ENCODE results near the gene SUPT4H1.

SUPT4H1 gene

DNA sequence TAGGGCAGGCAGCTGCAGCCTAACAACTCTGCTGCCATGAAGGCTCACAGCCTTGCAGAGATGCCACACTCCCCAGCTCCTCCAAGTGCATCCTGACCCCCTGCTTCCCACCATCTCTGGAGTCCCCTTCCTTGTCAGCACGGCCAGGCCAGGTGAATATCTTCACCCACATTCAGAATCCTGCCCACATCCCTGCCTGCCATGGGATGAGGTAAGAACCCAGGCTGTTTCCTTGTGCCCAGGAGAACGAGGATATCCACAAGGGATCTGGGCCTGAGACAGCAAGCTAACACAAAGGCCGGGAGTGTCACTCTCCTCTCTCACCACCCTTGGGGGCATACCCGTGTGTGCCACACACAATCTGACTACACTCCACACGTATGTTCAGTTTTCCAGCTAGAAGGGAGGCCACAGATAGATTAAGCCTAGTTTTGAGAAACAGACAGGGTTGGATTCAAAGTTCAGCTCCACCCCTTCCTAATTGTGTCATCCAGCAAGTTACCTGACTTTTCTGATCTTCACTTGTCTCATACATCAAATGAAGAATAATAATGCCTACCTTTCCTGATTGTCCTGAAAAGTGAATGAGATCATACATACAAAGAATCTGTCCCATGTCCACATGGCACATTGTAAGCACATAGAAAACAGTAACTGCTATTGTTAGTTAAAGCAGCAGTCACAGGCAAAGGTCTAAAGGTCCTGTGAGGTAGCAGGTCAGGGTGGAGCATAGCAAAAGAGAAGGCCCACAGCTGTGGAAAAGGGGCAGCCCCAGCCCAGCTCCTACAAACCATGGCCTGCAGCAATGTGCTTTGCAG, 17.4 kb upstream of the SUPT4H1 start:
- TF ChIP-seq, protein P1, sequence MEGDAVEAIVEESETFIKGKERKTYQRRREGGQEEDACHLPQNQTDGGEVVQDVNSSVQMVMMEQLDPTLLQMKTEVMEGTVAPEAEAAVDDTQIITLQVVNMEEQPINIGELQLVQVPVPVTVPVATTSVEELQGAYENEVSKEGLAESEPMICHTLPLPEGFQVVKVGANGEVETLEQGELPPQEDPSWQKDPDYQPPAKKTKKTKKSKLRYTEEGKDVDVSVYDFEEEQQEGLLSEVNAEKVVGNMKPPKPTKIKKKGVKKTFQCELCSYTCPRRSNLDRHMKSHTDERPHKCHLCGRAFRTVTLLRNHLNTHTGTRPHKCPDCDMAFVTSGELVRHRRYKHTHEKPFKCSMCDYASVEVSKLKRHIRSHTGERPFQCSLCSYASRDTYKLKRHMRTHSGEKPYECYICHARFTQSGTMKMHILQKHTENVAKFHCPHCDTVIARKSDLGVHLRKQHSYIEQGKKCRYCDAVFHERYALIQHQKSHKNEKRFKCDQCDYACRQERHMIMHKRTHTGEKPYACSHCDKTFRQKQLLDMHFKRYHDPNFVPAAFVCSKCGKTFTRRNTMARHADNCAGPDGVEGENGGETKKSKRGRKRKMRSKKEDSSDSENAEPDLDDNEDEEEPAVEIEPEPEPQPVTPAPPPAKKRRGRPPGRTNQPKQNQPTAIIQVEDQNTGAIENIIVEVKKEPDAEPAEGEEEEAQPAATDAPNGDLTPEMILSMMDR (IDR thresholded peaks at IDR 0.05; ENCODE audit: borderline replicate concordance, insufficient read depth, low read depth, low read length) = no peak
- H3K4me3 ChIP-seq (ENCODE audit: low read depth, low read length) = no peak overlapping the region

DNA sequence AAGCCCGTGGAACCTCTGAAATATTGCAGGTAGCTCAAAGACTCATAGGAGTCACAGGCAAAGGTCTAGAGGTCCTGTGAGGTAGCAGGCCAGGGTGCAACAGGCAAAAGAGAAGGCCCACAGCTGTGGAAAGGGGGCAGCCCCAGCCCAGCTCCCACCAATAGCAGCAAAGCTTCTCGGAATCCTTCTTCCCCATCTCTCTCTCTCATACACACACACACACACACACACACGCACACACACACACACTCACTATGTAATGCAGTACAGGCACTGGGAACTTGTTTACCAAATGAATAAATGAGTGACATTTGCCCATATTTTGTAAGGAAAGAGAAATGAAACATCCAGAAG, 16.8 kb upstream of the SUPT4H1 start:
- TF ChIP-seq, protein P1 (IDR thresholded peaks at IDR 0.05; ENCODE audit: borderline replicate concordance, insufficient read depth, low read depth, low read length) = no peak
- H3K4me3 ChIP-seq (ENCODE audit: low read depth, low read length) = no peak overlapping the region

DNA sequence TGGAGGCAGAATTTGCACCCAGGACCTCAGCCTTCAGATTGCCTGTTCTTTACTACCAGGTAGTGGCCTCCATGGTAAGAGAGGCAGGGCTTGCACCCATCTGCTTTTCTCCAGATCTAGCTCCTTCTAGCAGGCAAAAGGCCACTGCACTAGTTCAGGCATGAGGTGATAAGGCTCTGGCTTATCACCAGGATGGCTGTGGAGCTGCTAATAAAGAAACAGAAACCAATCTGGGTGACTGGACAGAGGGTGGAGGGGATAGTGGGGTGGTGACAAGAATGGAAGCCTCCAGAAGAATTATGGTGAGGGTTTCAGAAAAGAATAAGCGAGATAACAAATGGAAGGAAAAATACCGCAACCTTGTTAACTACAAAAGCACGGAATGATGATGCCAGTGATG, 15.5 kb upstream of the SUPT4H1 start:
- TF ChIP-seq, protein P1 (IDR thresholded peaks at IDR 0.05; ENCODE audit: borderline replicate concordance, insufficient read depth, low read depth, low read length) = no peak
- no peak overlapping the region for H3K4me3 ChIP-seq (ENCODE audit: low read depth, low read length)

DNA sequence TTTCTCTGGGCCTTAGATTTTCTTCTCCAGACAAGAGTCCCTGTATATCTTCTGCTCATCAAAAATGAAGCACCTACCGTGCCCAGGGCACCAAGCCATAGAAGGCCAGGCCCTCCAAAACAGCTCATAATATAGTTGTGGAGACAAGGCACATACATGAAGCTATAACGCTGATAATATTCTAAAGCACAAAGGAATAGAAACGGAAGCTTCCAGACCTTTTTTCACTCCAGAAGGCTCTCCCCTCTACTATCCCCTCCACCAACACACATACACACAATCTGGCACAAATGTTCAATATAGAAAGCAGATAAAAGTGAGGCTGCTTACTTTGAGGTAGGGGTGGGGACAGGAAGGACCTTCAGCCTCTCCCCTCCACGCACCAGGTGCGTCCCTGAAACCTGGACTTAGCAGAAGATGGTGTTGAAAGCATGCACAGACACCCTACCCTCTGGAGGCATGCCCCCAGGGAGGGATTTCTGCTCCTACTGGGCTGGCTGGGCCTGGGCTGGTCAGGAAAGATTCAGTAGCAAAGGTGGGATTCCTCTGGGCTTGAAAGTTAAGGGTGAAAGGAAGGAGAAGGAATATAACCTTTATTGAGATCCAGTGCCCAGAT, 14.1 kb upstream of the SUPT4H1 start:
- TF ChIP-seq, protein P1 (IDR thresholded peaks at IDR 0.05; ENCODE audit: borderline replicate concordance, insufficient read depth, low read depth, low read length) = no peak
- no peak overlapping the region for H3K4me3 ChIP-seq (ENCODE audit: low read depth, low read length)

DNA sequence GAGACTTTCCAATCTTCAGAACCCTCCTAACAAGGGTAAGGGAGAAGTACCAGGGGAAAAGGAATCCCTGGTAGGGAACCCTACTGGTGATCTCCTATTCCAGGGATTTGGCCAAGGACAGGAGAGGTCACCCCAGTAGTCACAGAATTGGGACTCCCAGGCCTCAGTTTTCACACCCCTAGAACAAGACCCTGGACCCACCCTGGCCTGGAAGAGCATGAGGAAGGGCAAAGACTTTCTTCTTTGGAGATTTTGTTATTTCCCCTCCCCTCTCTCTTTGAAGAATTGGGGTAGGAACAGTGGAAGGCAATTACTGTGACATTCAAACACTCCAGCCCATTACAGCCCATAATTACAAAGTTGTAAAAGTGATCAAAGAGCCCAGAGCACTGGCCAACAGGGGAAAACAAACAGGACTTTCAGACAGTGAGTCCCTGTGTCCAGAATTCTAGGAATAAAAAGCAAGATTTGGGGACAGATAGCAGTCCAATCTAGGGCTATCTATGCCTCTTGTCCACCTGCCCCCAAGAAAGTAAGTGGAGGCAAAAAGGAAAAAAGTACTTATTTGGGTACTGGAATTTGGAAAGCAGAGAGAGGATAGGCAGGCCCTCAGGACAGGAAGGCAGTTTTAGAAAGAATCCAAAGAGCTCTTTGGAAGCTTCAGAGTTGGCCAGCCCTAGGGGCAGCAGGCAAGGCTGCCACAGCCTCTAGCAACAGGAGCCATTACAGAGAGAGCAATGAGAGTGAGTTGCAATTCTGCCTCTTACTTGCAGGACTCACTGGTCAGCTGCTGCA, 13.4 kb upstream of the SUPT4H1 start:
- TF ChIP-seq, protein P1 (IDR thresholded peaks at IDR 0.05; ENCODE audit: borderline replicate concordance, insufficient read depth, low read depth, low read length) = no peak
- H3K4me3 ChIP-seq (ENCODE audit: low read depth, low read length) = no peak overlapping the region

DNA sequence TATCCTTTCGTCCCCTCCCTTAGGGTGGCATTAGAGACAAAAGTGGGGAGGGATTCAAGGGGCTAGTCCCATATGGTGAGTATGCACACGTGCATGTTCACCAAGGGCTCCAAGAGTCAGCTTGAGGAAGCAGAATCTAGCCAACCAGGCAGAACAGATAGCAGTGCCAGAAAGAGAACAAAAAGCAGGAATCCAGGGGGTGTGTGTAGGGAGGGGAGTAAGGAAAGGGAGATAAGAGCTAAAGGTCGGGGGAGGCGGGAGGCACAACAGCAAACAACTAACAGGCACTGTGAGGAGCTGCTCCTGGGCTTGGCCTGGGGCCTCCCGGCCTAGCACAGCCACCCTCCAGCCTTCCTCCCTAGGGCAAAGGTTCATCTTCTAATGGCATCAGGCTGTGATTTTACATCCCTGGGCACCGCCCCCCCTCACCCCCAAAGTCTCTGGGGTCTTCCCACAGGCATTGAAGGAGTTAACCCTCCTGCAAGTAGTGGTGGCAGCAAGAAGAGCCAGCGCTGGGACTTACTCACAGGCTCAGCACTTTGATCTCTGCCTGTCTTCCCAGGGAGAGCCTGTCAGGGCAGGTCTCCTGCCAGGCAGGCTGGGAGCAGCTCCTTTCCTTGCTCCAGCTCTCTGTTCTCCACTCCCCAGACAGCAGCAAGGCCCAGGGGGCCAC, 12.4 kb upstream of the SUPT4H1 start:
- H3K4me3 ChIP-seq (ENCODE audit: low read depth, low read length) = no peak overlapping the region
- TF ChIP-seq, protein P1 (IDR thresholded peaks at IDR 0.05; ENCODE audit: borderline replicate concordance, insufficient read depth, low read depth, low read length) = no peak
